GM18520 (cell line): ENCODE results near the gene INVS.
"Not testable (repeated sequence)": the region's sequence is repeated elsewhere in the genome, so short reads cannot be mapped to it uniquely, and the experiment has no call there.

ENCODE experiments used
- ATAC-seq: cut with Tn5 transposase; IDR thresholded peaks from one replicate; pipeline ENCODE4 v1.9.1; 2021; ENCODE audit not compliant: unreplicated experiment

The INVS gene

DNA sequence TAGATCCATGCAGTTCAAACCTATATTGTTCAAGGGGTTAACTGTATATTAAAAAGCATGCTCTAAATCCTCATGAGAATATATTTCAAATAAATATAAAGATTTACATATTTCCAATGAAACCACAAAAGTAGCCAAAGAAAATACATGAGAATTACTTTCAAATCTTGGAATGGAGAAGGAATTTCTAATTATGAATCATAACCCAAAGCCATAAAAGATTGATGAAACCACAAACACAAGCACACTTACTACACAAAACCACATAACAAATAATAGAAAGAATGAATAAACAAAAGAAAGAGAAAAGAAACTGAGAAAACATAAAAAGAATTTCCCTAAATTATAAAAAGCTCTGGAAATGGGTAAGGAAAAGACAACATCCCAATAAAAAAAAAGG, 16.3 kb upstream of the INVS start:
- no peak for ATAC-seq

DNA sequence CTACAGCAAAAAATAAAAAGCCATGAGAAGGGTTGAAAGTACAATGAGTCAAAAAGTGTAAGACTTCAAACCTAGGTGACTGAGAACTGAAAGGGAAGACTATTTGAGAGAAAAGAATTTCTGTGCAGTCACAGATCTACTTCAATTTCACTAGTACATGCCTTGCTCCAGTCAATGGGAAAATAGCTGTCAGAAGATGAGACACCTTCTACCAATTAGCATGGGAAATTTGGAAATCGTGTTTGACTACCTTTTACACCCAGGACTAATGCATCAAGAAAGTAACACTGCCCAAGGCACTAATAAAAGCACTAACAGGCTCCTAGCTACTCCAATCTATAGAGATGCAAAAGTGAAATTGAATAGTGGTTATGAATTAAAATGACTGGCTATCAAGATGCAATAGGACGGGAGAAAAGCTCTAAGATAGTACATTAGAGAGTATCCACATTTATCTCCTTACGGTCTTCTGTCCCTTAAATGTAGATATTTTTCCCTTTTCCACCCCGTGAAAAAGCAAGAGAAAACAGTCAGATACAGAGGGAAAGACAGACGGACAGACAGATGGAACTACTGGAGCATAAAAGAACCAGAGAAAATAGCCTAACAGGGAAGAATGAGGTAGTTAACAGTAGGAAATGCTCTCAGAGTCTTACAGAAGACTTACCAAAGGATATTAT, 15.5 kb upstream of the INVS start:
- ATAC-seq: peak; percentile 36

GRCh38 chr9:100084128-100084453, 15.0 kb upstream of the INVS start:
- ATAC-seq: peak; percentile 40

GRCh38 chr9:100084734-100085133, 14.3 kb upstream of the INVS start:
- peak; percentile 82 for ATAC-seq

DNA sequence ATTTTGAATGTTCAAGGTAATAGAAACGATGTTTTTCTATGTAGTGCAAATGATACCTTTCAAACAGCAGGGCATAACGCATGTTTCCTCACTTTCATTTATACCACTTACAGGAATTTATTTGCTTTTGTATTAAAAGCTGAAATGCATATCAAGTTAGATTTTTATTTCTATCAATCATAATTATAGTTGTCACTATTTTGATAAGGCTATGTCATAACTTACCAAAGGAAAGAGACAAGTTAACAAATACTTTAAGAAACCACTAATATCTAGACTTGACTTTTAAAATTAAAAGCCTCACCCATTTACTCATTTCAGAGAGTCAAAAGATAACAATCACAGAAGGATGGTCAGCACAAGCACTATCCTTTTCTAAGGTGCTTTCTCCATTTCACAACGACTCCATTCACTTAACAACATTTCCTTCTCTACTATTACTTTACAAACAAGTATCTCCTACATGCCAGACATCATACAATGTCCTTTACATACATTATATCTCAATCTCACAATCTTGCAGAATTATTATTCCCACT, 12.9 kb upstream of the INVS start:
- no peak for ATAC-seq

GRCh38 chr9:100087218-100087617, 11.8 kb upstream of the INVS start:
- ATAC-seq: no peak

DNA sequence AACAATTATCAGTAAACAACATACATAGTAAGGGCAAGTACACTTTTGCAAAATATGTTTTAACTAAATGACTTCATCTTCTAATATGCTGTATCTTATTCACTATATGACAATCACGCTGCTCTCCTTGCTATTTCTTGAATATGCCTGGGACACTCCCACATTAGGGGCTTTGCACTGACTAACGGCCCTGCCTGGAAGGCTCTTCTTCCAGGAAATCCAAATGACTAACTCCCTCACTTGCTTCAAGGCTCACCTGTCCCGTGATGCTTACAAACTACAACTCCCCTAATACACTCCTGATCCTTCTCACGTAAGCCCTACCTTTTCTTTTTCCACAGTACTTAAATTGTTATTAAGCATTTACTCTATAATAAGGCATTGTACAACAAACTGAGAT, 10.8 kb upstream of the INVS start:
- ATAC-seq: no peak

GRCh38 chr9:100090880-100091279, 8.2 kb upstream of the INVS start:
- ATAC-seq: no peak

- no peak for ATAC-seq
These were observed 7.4 kb upstream of the INVS start for GRCh38 chr9:100091650-100092049.

- no peak for ATAC-seq
These were observed 7.0 kb upstream of the INVS start for GRCh38 chr9:100092066-100092465.

- not testable (repeated sequence) for ATAC-seq
These were observed 4.6 kb upstream of the INVS start for GRCh38 chr9:100094411-100094810.

GRCh38 chr9:100096378-100096916, 2.6 kb upstream of the INVS start:
- no peak for ATAC-seq

DNA sequence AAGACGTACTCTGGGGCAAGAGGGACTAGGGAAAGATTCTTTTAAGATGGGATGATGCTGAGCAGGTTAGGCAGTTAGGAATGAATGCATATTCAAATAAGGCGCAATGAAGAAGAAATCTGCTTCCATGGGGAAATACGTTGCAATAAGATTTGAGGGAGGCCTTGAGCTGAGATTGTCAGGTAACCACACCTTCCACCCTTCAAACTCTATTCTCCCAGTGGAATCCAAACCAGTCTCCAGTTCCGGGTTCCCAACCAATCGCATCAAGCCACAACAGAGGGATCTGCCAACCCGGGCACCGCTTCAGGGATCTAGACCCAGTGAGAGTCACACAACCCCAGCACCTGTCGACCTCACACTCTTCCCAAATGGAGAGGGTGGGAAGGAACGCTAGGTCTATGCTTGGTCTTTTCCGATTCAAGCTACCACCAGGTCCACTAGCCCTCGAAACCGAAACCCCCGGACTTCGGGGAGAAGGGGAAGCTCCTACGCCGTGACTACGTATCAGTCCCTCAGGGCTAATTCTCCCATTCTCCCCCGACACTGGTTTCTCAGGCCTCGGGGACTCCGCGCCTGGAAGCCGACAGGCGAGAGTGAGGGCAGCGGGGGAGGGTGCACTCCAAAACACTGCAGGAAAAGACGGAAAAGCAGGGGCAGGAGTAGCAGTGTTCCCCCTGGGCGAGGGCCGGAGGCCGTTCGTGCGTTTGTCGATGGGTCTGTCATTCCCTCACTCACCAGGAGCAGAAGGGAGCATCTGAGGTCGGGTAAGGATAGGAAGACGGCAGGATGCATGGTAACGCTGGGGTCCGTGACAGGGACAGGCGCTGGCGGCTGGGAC, 777 bp upstream of the INVS start:
- ATAC-seq: no peak

DNA sequence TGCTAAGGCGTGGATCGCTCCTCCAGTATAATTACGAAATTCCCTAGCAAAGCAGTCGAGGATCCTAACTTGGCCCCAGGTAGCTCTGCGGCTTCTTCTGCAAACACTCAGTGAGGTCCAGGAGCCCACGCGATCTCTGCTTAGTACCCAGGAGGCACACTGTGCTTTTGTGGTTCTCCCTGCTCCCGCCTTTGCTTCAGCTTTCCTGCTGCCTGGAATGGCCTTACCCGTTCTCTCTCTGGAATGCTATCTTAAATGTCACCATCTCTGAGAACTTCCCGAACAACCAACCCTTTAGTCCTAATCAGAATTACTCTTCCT, 639 bp downstream of the INVS start:
- ATAC-seq: no peak

- no peak for ATAC-seq
These were observed 1.2 kb downstream of the INVS start for GRCh38 chr9:100100146-100100667.

- ATAC-seq: no peak
These were observed 2.6 kb downstream of the INVS start for GRCh38 chr9:100101608-100102007.

GRCh38 chr9:100104314-100104713, 5.3 kb downstream of the INVS start:
- ATAC-seq: no peak

DNA sequence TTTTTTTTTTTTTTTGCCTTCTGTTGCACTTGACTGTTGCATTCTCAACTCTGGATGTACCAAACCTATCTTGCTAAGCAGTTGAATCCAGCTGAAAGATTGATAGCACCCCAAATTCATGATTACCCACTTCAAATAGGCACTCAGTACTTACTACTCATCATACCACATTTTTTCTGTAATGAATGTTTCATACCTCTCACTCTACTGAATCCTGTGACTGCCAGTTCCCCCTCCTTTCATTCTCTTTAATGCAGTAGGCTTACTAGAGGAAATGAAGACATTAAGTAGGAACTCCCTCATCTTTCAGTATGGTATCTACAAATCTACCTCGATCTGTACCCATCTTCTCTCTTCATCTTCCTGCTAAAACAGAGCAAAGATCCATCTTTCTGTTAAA, 6.8 kb downstream of the INVS start:
- ATAC-seq: no peak

GRCh38 chr9:100106616-100107015, 7.6 kb downstream of the INVS start:
- no peak for ATAC-seq

DNA sequence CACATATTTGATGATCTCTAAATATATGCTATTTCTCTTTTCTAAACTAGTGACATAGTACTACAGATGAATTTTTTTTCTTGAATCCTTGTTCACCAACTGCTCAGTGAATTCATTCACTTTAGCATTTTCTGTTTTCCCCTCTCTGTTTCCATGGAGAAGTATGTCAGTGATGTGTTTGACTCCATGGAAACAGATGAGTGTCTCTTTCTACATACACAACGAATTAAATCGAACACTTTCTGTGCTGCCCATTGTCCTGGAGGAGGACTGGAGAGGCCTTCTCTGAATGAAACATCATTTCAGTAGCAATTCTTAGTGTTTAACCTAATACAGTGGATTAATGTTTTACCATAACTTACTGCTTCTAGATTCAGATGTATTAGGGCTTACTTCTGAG, 9.5 kb downstream of the INVS start:
- ATAC-seq: no peak

DNA sequence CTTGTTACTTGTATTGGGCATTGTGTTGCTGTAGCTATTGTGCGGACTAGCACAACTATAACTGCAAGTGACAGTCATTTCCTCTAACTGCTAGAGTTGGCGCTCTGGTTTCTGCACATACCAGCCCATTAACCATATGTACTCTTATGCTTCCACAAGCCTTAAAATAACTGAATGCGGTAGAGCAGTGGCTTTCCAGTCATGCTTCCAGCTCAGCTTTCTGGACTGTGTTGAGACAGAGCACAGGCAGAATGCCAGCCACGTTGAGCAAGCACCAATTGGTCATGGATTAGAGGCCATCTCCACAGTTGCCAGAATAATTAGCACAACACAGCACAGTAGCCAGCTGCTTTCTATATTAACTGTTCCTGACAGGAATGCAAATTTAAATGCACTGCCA, 12.2 kb downstream of the INVS start:
- ATAC-seq: no peak
